HG02588 (cell line): Measurements from ENCODE around the gene PTPRQ.

Source experiments
- ATAC-seq: cut with Tn5 transposase; IDR thresholded peaks from one replicate; pipeline ENCODE4 v1.9.1; 2021; ENCODE audit warnings: mild to moderate bottlenecking, moderate library complexity; ENCODE audit not compliant: unreplicated experiment

The PTPRQ gene

DNA sequence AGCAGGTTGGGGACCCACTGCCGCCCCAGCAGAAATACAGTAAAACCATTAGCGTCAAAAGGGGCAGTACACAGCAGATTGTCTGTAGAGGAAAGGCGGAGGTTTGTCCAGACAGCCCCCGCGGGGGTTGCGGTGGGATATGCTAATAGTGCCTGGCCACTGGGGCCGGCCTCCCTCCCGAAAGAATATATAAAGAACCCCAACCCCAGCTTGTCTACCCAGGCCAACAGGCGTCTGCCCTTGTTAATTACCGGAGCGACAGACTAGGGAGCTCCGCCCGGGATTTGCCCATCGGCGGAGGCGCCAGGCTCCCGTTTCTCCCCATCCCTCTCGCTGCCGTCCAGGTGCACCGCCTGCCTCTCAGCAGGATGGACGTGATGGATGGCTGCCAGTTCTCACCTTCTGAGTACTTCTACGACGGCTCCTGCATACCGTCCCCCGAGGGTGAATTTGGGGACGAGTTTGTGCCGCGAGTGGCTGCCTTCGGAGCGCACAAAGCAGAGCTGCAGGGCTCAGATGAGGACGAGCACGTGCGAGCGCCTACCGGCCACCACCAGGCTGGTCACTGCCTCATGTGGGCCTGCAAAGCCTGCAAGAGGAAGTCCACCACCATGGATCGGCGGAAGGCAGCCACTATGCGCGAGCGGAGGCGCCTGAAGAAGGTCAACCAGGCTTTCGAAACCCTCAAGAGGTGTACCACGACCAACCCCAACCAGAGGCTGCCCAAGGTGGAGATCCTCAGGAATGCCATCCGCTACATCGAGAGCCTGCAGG is 272.8 kb downstream of the PTPRQ start, which contains the start of gene MYF5:
MYF5 (plus strand) TSS at position 217 of the 774 bp plus-strand sequence; CDS start at position 369, 152 bp downstream.
- no peak for ATAC-seq

DNA sequence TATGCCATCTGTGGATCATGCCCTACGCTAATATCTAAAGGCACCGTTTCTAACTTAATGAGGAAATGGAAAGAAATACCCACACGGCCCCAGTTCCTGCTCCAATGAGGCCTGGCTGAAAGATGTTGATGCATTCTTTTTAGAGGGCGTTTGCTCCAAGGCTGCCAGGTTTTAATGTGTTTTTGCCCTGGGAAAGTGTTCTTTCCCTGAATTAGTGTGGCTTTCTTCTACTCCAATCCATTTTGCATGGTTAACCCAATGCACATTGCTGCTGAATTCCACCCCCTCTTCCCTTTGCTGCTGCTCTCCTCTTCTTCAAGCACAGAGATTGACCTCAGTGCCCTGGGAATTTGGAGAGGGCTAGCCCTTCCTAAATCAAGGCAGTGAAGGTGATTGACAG is 273.8 kb downstream of the PTPRQ start:
- no peak for ATAC-seq

DNA sequence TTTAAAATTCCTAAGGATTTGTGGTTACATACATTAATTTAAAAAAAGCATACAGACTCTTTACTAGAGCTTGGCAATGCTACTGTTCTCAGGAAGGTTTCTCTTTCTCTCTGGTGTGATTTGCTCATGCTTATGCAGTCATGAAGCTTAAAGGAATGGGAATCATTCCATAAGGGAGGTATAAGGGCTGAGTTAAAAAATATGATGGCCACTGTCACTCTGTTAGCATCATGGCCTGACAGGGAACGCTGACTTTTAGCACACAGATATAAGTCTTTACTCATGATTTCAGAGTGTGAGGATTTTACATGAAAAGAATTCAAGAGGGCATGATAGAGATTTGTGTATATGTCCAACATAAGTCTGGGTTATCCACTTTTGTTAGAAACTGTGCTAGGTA is 276.5 kb downstream of the PTPRQ start:
- ATAC-seq, result no peak

- no peak for ATAC-seq
Observed at GRCh38 chr12:80721326-80721725, 277.3 kb downstream of the PTPRQ start.
